CD4-positive, alpha-beta T cell treated with Interleukin-15 for 4 hours (primary cell): Measurements from ENCODE around the gene PRR5L.
A peak's percentile ranks its signal among the peaks of the same experiment; 100 is the strongest.

Experiments used
- DNase-seq: peaks from one replicate; pipeline ENCODE4 v3.0.0-alpha.2; 2020; ENCODE audit warnings: low spot score

Gene PRR5L

GRCh38 chr11:36326524-36327419 lies 30.7 kb downstream of the PRR5L start:
- DNase-seq: no peak

GRCh38 chr11:36328966-36329673 lies 33.0 kb downstream of the PRR5L start:
- no peak for DNase-seq

- no peak for DNase-seq
Observed at GRCh38 chr11:36330411-36330810, 34.3 kb downstream of the PRR5L start.

- no peak for DNase-seq
Observed at GRCh38 chr11:36333468-36333867, 37.4 kb downstream of the PRR5L start.

- DNase-seq: no peak
Observed at GRCh38 chr11:36333897-36334296, 37.8 kb downstream of the PRR5L start.

GRCh38 chr11:36339888-36340287 lies 43.8 kb downstream of the PRR5L start:
- DNase-seq: no peak

- DNase-seq: no peak
Observed at GRCh38 chr11:36340897-36341296, 44.8 kb downstream of the PRR5L start.

GRCh38 chr11:36341915-36342314 lies 45.8 kb downstream of the PRR5L start:
- DNase-seq: no peak

- DNase-seq: no peak
Observed at GRCh38 chr11:36342327-36342726, 46.2 kb downstream of the PRR5L start.

GRCh38 chr11:36343436-36343835 lies 47.3 kb downstream of the PRR5L start:
- DNase-seq: no peak

- DNase-seq: no peak
Observed at GRCh38 chr11:36345084-36345511, 49.0 kb downstream of the PRR5L start.

- no peak for DNase-seq
Observed at GRCh38 chr11:36345535-36346141, 49.5 kb downstream of the PRR5L start.

GRCh38 chr11:36346562-36347383 lies 50.7 kb downstream of the PRR5L start:
- no peak for DNase-seq

- DNase-seq: no peak
Observed at GRCh38 chr11:36347384-36347906, 51.4 kb downstream of the PRR5L start.

- no peak for DNase-seq
Observed at GRCh38 chr11:36349351-36350136, 53.5 kb downstream of the PRR5L start.

- no peak for DNase-seq
Observed at GRCh38 chr11:36350137-36350513, 54.0 kb downstream of the PRR5L start.

GRCh38 chr11:36352922-36353321 lies 56.8 kb downstream of the PRR5L start:
- peak; percentile 77 for DNase-seq

- DNase-seq: no peak
Observed at GRCh38 chr11:36354221-36355003, 58.3 kb downstream of the PRR5L start.

GRCh38 chr11:36356201-36356600 lies 60.1 kb downstream of the PRR5L start:
- DNase-seq: no peak

- DNase-seq: no peak
Observed at GRCh38 chr11:36357831-36358230, 61.7 kb downstream of the PRR5L start.
